ENCODE measurements around the gene NAIF1.

DNA sequence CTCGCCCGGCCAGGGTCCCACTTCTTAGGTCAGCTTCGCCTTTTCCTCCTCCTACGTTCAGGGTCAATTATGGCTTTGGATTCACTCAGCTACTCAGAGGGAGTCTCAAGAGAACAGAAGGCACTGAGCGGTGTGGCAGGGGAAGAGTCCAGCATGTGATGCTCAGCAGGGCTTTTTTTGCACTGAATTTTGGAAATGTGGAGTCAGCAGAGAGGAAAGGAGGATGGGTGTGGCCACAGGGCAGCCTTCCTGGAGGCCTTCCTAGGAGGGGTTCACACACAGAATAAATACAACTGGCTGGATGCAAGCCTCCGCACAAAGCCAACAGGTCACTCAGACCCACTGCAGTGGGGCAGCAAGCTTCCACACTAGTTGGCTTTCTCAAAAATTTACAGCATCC lies 4.8 kb downstream of the NAIF1 start:
- TF ChIP-seq EZH2 (IDR thresholded peaks at IDR 0.05; ENCODE audit: borderline replicate concordance, low read depth, low read length, severe bottlenecking) (no peak), POLR2A (IDR thresholded peaks at IDR 0.05; ENCODE audit: low read depth, low read length) (no peak), POLR2AphosphoS5 (IDR thresholded peaks at IDR 0.05; ENCODE audit: insufficient read depth, low read depth, low read length) (no peak), MYC (IDR thresholded peaks at IDR 0.05; ENCODE audit: low read depth, low read length) (no peak)
- TF ChIP-seq, protein P1, sequence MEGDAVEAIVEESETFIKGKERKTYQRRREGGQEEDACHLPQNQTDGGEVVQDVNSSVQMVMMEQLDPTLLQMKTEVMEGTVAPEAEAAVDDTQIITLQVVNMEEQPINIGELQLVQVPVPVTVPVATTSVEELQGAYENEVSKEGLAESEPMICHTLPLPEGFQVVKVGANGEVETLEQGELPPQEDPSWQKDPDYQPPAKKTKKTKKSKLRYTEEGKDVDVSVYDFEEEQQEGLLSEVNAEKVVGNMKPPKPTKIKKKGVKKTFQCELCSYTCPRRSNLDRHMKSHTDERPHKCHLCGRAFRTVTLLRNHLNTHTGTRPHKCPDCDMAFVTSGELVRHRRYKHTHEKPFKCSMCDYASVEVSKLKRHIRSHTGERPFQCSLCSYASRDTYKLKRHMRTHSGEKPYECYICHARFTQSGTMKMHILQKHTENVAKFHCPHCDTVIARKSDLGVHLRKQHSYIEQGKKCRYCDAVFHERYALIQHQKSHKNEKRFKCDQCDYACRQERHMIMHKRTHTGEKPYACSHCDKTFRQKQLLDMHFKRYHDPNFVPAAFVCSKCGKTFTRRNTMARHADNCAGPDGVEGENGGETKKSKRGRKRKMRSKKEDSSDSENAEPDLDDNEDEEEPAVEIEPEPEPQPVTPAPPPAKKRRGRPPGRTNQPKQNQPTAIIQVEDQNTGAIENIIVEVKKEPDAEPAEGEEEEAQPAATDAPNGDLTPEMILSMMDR (IDR thresholded peaks at IDR 0.05; ENCODE audit: extremely low read depth in 1 of 2, insufficient read depth in 1 of 2, low read depth in 1 of 2, low read length in 2 of 2), result no peak

All from endothelial cell of umbilical vein (primary cell).